K562 (cell line): ENCODE data around the gene CUL2. TPM values are rescaled to one million over a fixed set of nuclear protein-coding genes. Genes with fewer than 3 reads are reported as not detected.

Experiments used
- ARNT ChIP-seq, 2 experiments: fragments of 450-650 bp; IDR thresholded peaks; 2 replicates each; pipeline ENCODE4 v1.6.1; 2016; ENCODE audit warnings: mild to moderate bottlenecking in 1 of 2
- CCNT2 ChIP-seq: IDR thresholded peaks from 2 replicates; pipeline ENCODE4 v1.6.1; 2011; ENCODE audit warnings: borderline replicate concordance, low read depth, mild to moderate bottlenecking, moderate library complexity, mixed read lengths, low read length; ENCODE audit not compliant: insufficient read length; ENCODE audit errors: extremely low read depth
- ELF1 ChIP-seq: fragments of 200-800 bp; sonication (Bioruptor generic); IDR thresholded peaks from 2 replicates; pipeline ENCODE4 v1.6.1; 2016; ENCODE audit warnings: missing genetic modification characterization, missing compliant biosample characterization
- ELK1 ChIP-seq: sonication (generic); formaldehyde crosslinking; IDR thresholded peaks from 2 replicates; pipeline ENCODE4 v1.8.1; 2022; ENCODE audit warnings: missing genetic modification reagents
- HDAC2 ChIP-seq: fragments of 450-650 bp; IDR thresholded peaks from 2 replicates; pipeline ENCODE4 v1.6.1; 2016; ENCODE audit warnings: mild to moderate bottlenecking
- HMGN3 ChIP-seq: IDR thresholded peaks from 2 replicates; pipeline ENCODE4 v1.6.1; 2011; ENCODE audit warnings: borderline replicate concordance, low read depth, mild to moderate bottlenecking, mixed read lengths, low read length; ENCODE audit not compliant: insufficient read length; ENCODE audit errors: extremely low read depth
- HNRNPK ChIP-seq: fragments of 200-400 bp; formaldehyde crosslinking; IDR thresholded peaks from one replicate; pipeline ENCODE4 v1.6.1; 2018; ENCODE audit warnings: mild to moderate bottlenecking, low read depth, low read length; ENCODE audit not compliant: poor library complexity, severe bottlenecking
- HNRNPLL ChIP-seq: fragments of 200-400 bp; formaldehyde crosslinking; IDR thresholded peaks from 2 replicates; pipeline ENCODE4 v1.6.1; 2017; ENCODE audit warnings: low read length, low read depth, mild to moderate bottlenecking; ENCODE audit not compliant: poor library complexity, severe bottlenecking
- JUND ChIP-seq, 2 experiments: IDR thresholded peaks; 2 replicates in 1 of 2; 3 replicates in 1 of 2; pipeline ENCODE4 v1.6.1; 2011; ENCODE audit warnings: borderline replicate concordance in 2 of 2, low read depth in 2 of 2, low read length in 2 of 2, improper control_type of control experiment in 1 of 2, missing biosample characterization in 1 of 2, missing genetic modification characterization in 1 of 2, missing genetic modification reagents in 1 of 2
- MAFK ChIP-seq: IDR thresholded peaks from 2 replicates; pipeline ENCODE4 v1.6.1; 2011; ENCODE audit warnings: low read length, improper control_type of control experiment
- MNT ChIP-seq, 2 experiments: fragments of 450-650 bp; conservative IDR thresholded peaks; 2 replicates each; pipeline ENCODE4 v1.6.1; 2017; ENCODE audit warnings: mild to moderate bottlenecking in 2 of 2, moderate library complexity in 2 of 2
- PML ChIP-seq: IDR thresholded peaks from 2 replicates; pipeline ENCODE4 v1.6.1; 2012; ENCODE audit warnings: low read length, inconsistent platforms
- POLR3G ChIP-seq: IDR thresholded peaks from 2 replicates; pipeline ENCODE4 v1.6.1; 2011; ENCODE audit not compliant: insufficient read length, insufficient replicate concordance; ENCODE audit errors: extremely low read depth
- PURB ChIP-seq: sonication (generic); formaldehyde crosslinking; IDR thresholded peaks from 2 replicates; pipeline ENCODE4 v1.9.0; 2021; ENCODE audit warnings: low read depth, mild to moderate bottlenecking, missing genetic modification reagents
- SLC30A9 ChIP-seq: fragments of 250-450 bp; sonication (Bioruptor Pico); IDR thresholded peaks from 2 replicates; pipeline ENCODE4 v1.8.0; 2022; ENCODE audit warnings: mild to moderate bottlenecking, moderate library complexity
- SMAD4 ChIP-seq: fragments of 250-450 bp; sonication (Bioruptor Pico); conservative IDR thresholded peaks from 2 replicates; pipeline ENCODE4 v1.8.0; 2021; ENCODE audit warnings: inconsistent platforms, mild to moderate bottlenecking, moderate library complexity
- TEAD1 ChIP-seq, 2 experiments: fragments of 450-650 bp in 1 of 2; sonication (generic) in 1 of 2; formaldehyde crosslinking; IDR thresholded peaks; 2 replicates each; pipeline versions ENCODE4 v1.4.0 to v1.8.0; 2020 to 2022; ENCODE audit warnings: mild to moderate bottlenecking in 2 of 2, missing genetic modification reagents in 1 of 2
- TGIF2 ChIP-seq: sonication (generic); formaldehyde crosslinking; IDR thresholded peaks from 2 replicates; pipeline ENCODE4 v1.8.1; 2022; ENCODE audit warnings: mild to moderate bottlenecking, missing genetic modification reagents, moderate library complexity
- THRAP3 ChIP-seq: fragments of 450-650 bp; IDR thresholded peaks from 2 replicates; pipeline ENCODE4 v1.6.1; 2016; ENCODE audit warnings: mild to moderate bottlenecking, inconsistent platforms, borderline replicate concordance
- ZFP36 ChIP-seq: fragments of 150-350 bp; IDR thresholded peaks from 2 replicates; pipeline ENCODE4 v1.6.1; 2018; ENCODE audit warnings: low read length, low read depth; ENCODE audit not compliant: partially characterized antibody
- ZNF121 ChIP-seq: sonication (generic); formaldehyde crosslinking; conservative IDR thresholded peaks from 2 replicates; pipeline ENCODE4 v1.8.0; 2022; ENCODE audit warnings: missing genetic modification reagents
- ZNF655 ChIP-seq: fragments of 250-450 bp; sonication (Bioruptor Pico); IDR thresholded peaks from 2 replicates; pipeline ENCODE4 v1.5.0; 2021
- polyA plus RNA-seq, 8 experiments: library from polyadenylated mRNA; depleted of rRNA in 4 of 8; stranded (reverse) in 5 of 8; unstranded in 3 of 8; fragments of >200 nt; fragmentation: Nextera tagmentation in 2 of 8; fragmentation: Illumina TruSeq in 1 of 8; extraction: Ambion mirVana in 2 of 8; extraction: Trizol in 1 of 8; gene quantifications; 2 replicates each; pipeline versions ENCODE4 v1.2.1 to v1.2.3, GENCODE V29; 2011 to 2014; ENCODE audit warnings: inconsistent platforms in 1 of 8, missing spikeins in 1 of 8
- total RNA-seq, 7 experiments: library from RNA; depleted of rRNA in 6 of 7; stranded (reverse); fragments of >200 nt in 6 of 7; fragmentation: Illumina TruSeq in 2 of 7; extraction: Trizol in 2 of 7; gene quantifications; 2 replicates each; pipeline versions ENCODE4 v1.2.1 to v1.2.3, GENCODE V29; 2011 to 2021; ENCODE audit warnings: low replicate concordance in 1 of 7

Gene CUL2
- total and polyA plus RNA-seq, 9 of the 15 experiments (the other 6 are each of a cell fraction or from before 2014, with no cell fraction given), result 17.3 to 46.3 (median 41.2) TPM

GRCh38 chr10:35127289-35127891, 37.2 kb upstream of the CUL2 start (continued):
- TF ChIP-seq THRAP3 (no peak), PML (no peak), ZNF655 (CRISPR knock-in tag) (no peak), TEAD1 (CRISPR knock-in tag; IDR thresholded peaks at IDR 0.05) (0 out of 4 replicates have a peak, but pooled peaks of 1 of the 2 experiments have one; percentile 56), HNRNPLL (peak; percentile 5), SLC30A9 (CRISPR knock-in tag) (no peak), ELF1 (tag) (peak; percentile 34; the same call in 1 of the 2 replicates), PURB (CRISPR knock-in tag) (no peak), MNT (conservative IDR thresholded peaks at IDR 0.05) (no peak), POLR3G (no peak), ZNF121 (no peak), HMGN3 (peak; percentile 2), JUND (IDR thresholded peaks at IDR 0.05; ENCODE audit: borderline replicate concordance, low read depth, low read length) (peak; percentile 47; the same call in 1 of the 2 replicates), JUND (tag; IDR thresholded peaks at IDR 0.05; ENCODE audit: borderline replicate concordance, low read depth, low read length) (no peak), ARNT (IDR thresholded peaks at IDR 0.05) (no peak), HDAC2 (0 out of 2 replicates have a peak, but pooled peaks have one; percentile 16), ELK1 (no peak), SMAD4 (CRISPR knock-in tag) (0 out of 2 replicates have a peak, but pooled peaks have one; percentile 6), HNRNPK (no peak), CCNT2 (no peak), MAFK (0 out of 2 replicates have a peak, but pooled peaks have one; percentile 18), TGIF2 (CRISPR knock-in tag) (no peak), ZFP36 (no peak)
